Measurements from ENCODE around the gene PTRH2.

PTRH2 gene

GRCh38 chr17:59737324-59737723 is 30.1 kb upstream of the PTRH2 start:
- ChIA-PET CTCF (interaction anchor here (0.6 kb wide), 1 partner anchor 436 kb away, joined by 3 read pairs; no protein-coding TSS in a partner anchor), POLR2A (interaction anchor here (0.6 kb wide), 2 partner anchors 36 to 228 kb away, joined by 3 read pairs; partner anchors contain the start of gene RNFT1)
- TF ChIP-seq TARDBP (IDR thresholded peaks at IDR 0.05) (no peak), FOXA1 (IDR thresholded peaks at IDR 0.05) (no peak), NFRKB (IDR thresholded peaks at IDR 0.05) (no peak), ELF4 (IDR thresholded peaks at IDR 0.05) (no peak), L3MBTL2 (conservative IDR thresholded peaks at IDR 0.05) (no peak), HDGF (IDR thresholded peaks at IDR 0.05; ENCODE audit: borderline replicate concordance) (no peak), PKNOX1 (IDR thresholded peaks at IDR 0.05) (no peak), LEF1 (IDR thresholded peaks at IDR 0.05; ENCODE audit: borderline replicate concordance) (no peak), CTBP1 (IDR thresholded peaks at IDR 0.05; ENCODE audit: borderline replicate concordance) (no peak)
- no peak for DNase-seq (ENCODE audit: extremely low spot score)

DNA sequence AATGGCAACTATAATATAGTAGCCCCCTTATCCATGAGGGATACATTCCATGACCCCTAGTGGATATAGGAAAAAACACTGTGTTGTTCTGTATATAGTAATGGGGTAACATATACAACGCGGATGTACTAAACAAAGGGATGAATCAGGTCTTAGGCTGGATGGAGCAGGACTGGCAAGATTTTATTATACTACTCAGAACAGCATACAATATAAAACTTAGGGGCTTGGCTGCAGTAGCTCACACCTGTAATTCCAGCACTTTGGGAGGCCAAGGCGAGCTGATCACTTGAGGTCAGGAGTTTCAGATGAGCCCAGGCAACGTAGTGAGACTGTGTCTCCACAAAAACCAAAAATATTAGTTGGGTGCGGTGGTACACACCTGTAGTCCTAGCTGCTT is 27.0 kb upstream of the PTRH2 start:
- ChIA-PET POLR2A (no interaction called here), CTCF (interaction anchor here (0.7 kb wide), 1 partner anchor 20 kb away, joined by 3 read pairs; no protein-coding TSS in a partner anchor)
- DNase-seq (ENCODE audit: extremely low spot score): no peak
- no peak for TF ChIP-seq FOXK2 (IDR thresholded peaks at IDR 0.05)
- TF ChIP-seq SUZ12 (IDR thresholded peaks at IDR 0.05): no peak
- no peak for TF ChIP-seq BHLHE40 (IDR thresholded peaks at IDR 0.05; ENCODE audit: borderline replicate concordance)
- TF ChIP-seq NFRKB (IDR thresholded peaks at IDR 0.05): no peak
- TF ChIP-seq ELF4 (IDR thresholded peaks at IDR 0.05): no peak
- no peak for TF ChIP-seq ARNT (IDR thresholded peaks at IDR 0.05)
- TF ChIP-seq LEF1 (IDR thresholded peaks at IDR 0.05; ENCODE audit: borderline replicate concordance): no peak
- TF ChIP-seq HDGF (IDR thresholded peaks at IDR 0.05; ENCODE audit: borderline replicate concordance): no peak
- no peak for TF ChIP-seq SP1 (IDR thresholded peaks at IDR 0.05)
- no peak for TF ChIP-seq L3MBTL2 (conservative IDR thresholded peaks at IDR 0.05)
- no peak for TF ChIP-seq TARDBP (IDR thresholded peaks at IDR 0.05)
- TF ChIP-seq CTBP1 (IDR thresholded peaks at IDR 0.05; ENCODE audit: borderline replicate concordance): no peak
- TF ChIP-seq PKNOX1 (IDR thresholded peaks at IDR 0.05): no peak
- TF ChIP-seq FOXA1 (IDR thresholded peaks at IDR 0.05): no peak
- no peak for TF ChIP-seq ZNF384 (IDR thresholded peaks at IDR 0.05)
- TF ChIP-seq FOXM1 (IDR thresholded peaks at IDR 0.05; ENCODE audit: borderline replicate concordance): no peak

DNA sequence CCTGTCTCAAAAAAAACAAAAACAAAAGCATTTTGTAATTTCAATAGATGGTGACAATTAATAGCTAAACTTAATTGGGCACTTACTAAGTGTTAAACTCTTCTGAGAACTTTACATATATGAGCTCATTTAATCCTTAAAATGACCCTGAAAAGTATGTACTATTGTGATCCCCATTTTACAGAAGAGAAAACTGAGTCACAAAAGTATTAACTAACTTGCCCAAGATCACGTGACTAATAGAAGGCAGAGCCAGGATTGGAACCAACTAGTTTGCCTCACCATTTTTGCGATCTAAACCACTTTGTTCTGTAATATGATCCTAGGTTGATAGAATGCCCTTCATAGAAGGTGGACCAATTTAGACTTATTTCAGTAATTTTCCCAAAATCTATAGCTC is 26.5 kb upstream of the PTRH2 start:
- DNase-seq (ENCODE audit: extremely low spot score): no peak
- POLR2A ChIA-PET: no interaction called here
- TF ChIP-seq FOXK2 (IDR thresholded peaks at IDR 0.05) (no peak), LEF1 (IDR thresholded peaks at IDR 0.05; ENCODE audit: borderline replicate concordance) (no peak), CTBP1 (IDR thresholded peaks at IDR 0.05; ENCODE audit: borderline replicate concordance) (no peak), ZNF384 (IDR thresholded peaks at IDR 0.05) (no peak), ELF4 (IDR thresholded peaks at IDR 0.05) (no peak), SP1 (IDR thresholded peaks at IDR 0.05) (no peak), HDGF (IDR thresholded peaks at IDR 0.05; ENCODE audit: borderline replicate concordance) (no peak), TARDBP (IDR thresholded peaks at IDR 0.05) (no peak), NFRKB (IDR thresholded peaks at IDR 0.05) (no peak), FOXA1 (IDR thresholded peaks at IDR 0.05) (no peak), FOXM1 (IDR thresholded peaks at IDR 0.05; ENCODE audit: borderline replicate concordance) (no peak), PKNOX1 (IDR thresholded peaks at IDR 0.05) (no peak), BHLHE40 (IDR thresholded peaks at IDR 0.05; ENCODE audit: borderline replicate concordance) (no peak), ARNT (IDR thresholded peaks at IDR 0.05) (no peak), SUZ12 (IDR thresholded peaks at IDR 0.05) (no peak), L3MBTL2 (conservative IDR thresholded peaks at IDR 0.05) (no peak)
- CTCF ChIA-PET: no interaction called here

- TF ChIP-seq FOXM1 (IDR thresholded peaks at IDR 0.05; ENCODE audit: borderline replicate concordance): no peak
- no peak for DNase-seq (ENCODE audit: extremely low spot score)
- POLR2A ChIA-PET: no interaction called here
- CTCF ChIA-PET: no interaction called here
Observed at GRCh38 chr17:59730268-59730834, 23.1 kb upstream of the PTRH2 start.

GRCh38 chr17:59727817-59728533 is 20.7 kb upstream of the PTRH2 start:
- no peak for TF ChIP-seq FOXK2 (IDR thresholded peaks at IDR 0.05)
- no peak for TF ChIP-seq CTBP1 (IDR thresholded peaks at IDR 0.05; ENCODE audit: borderline replicate concordance)
- no peak for TF ChIP-seq ELF4 (IDR thresholded peaks at IDR 0.05)
- TF ChIP-seq NFRKB (IDR thresholded peaks at IDR 0.05): no peak
- no peak for TF ChIP-seq L3MBTL2 (conservative IDR thresholded peaks at IDR 0.05)
- TF ChIP-seq TARDBP (IDR thresholded peaks at IDR 0.05): no peak
- TF ChIP-seq FOXM1 (IDR thresholded peaks at IDR 0.05; ENCODE audit: borderline replicate concordance): no peak
- no peak for DNase-seq (ENCODE audit: extremely low spot score)
- ChIA-PET CTCF (interaction anchor here (0.7 kb wide), 1 partner anchor 13 kb away, joined by 3 read pairs; no protein-coding TSS in a partner anchor), POLR2A (interaction anchor here (1.2 kb wide), 1 partner anchor 21 kb away, joined by 3 read pairs; the partner anchor contains the start of genes PTRH2 and VMP1)

DNA sequence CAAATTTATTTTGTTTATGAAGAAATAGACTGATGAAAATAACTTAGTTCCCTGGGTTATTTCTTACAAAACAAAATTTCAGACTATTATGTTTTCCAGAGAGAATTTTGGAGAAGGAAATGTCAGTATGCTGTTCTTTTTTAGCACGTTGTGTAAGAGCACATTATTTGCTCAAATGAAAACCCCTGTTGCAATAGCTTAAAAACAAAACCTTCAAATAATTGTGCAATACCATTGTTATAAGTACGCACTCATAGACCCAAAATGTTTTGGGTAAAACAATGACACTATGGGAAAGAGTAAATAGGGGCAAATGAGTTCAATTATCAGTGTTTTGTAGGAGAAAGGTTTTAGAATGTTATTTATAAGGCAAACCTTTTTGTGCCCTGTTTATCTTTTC is 18.5 kb upstream of the PTRH2 start:
- no peak for TF ChIP-seq NFRKB (IDR thresholded peaks at IDR 0.05)
- TF ChIP-seq CTBP1 (IDR thresholded peaks at IDR 0.05; ENCODE audit: borderline replicate concordance): no peak
- no peak for TF ChIP-seq PKNOX1 (IDR thresholded peaks at IDR 0.05)
- POLR2A ChIA-PET: interaction anchor here (1.1 kb wide), 1 partner anchor 18 kb away, joined by 5 read pairs; the partner anchor contains the start of genes PTRH2 and VMP1
- CTCF ChIA-PET: no interaction called here
- no peak for DNase-seq (ENCODE audit: extremely low spot score)
